ENCODE results near the gene GSTT4. TPM values are rescaled to one million over a fixed set of nuclear protein-coding genes. Genes with fewer than 3 reads are reported as not detected.
"Not testable (repeated sequence)": the region's sequence is repeated elsewhere in the genome, so short reads cannot be mapped to it uniquely, and the experiment has no call there.

The GSTT4 gene
- not detected for total RNA-seq (ENCODE audit: insufficient read depth, low replicate concordance)

GRCh38 chr22:24005201-24005600, at the start of gene GSTT4:
Gene GSTT4 (minus strand): TSS chr22:24005453. CDS start chr22:24005356, 97 bp downstream.
- DNase-seq (ENCODE audit: low spot score): no peak

- no peak for DNase-seq (ENCODE audit: low spot score)
These were observed 49.1 kb upstream of the GSTT4 start for GRCh38 chr22:24054356-24054755.

- DNase-seq (ENCODE audit: low spot score): no peak
These were observed 48.4 kb upstream of the GSTT4 start for GRCh38 chr22:24053481-24054226.

- DNase-seq (ENCODE audit: low spot score): peak; percentile 7
These were observed 46.3 kb upstream of the GSTT4 start for GRCh38 chr22:24051568-24051967.

- DNase-seq (ENCODE audit: low spot score): no peak
These were observed 45.8 kb upstream of the GSTT4 start for GRCh38 chr22:24051028-24051427.

GRCh38 chr22:24049978-24050377, 44.7 kb upstream of the GSTT4 start:
- DNase-seq (ENCODE audit: low spot score): no peak

GRCh38 chr22:24049211-24049610, 44.0 kb upstream of the GSTT4 start:
- DNase-seq (ENCODE audit: low spot score): no peak

- DNase-seq (ENCODE audit: low spot score): no peak
These were observed 40.8 kb upstream of the GSTT4 start for GRCh38 chr22:24046024-24046423.

GRCh38 chr22:24043958-24044357, 38.7 kb upstream of the GSTT4 start:
- DNase-seq (ENCODE audit: low spot score): no peak

GRCh38 chr22:24043465-24043864, 38.2 kb upstream of the GSTT4 start:
- DNase-seq (ENCODE audit: low spot score): not testable (repeated sequence)

GRCh38 chr22:24040946-24041345, 35.7 kb upstream of the GSTT4 start:
- no peak for DNase-seq (ENCODE audit: low spot score)

GRCh38 chr22:24039046-24039445, 33.8 kb upstream of the GSTT4 start:
- no peak for DNase-seq (ENCODE audit: low spot score)

GRCh38 chr22:24037851-24038765, 32.9 kb upstream of the GSTT4 start:
- peak; percentile 60 for DNase-seq (ENCODE audit: low spot score)

GRCh38 chr22:24035296-24035695, 30.0 kb upstream of the GSTT4 start:
- no peak for DNase-seq (ENCODE audit: low spot score)

GRCh38 chr22:24033731-24034130, 28.5 kb upstream of the GSTT4 start:
- no peak for DNase-seq (ENCODE audit: low spot score)

- no peak for DNase-seq (ENCODE audit: low spot score)
These were observed 25.0 kb upstream of the GSTT4 start for GRCh38 chr22:24030186-24030702.

- DNase-seq (ENCODE audit: low spot score): no peak
These were observed 24.1 kb upstream of the GSTT4 start for GRCh38 chr22:24029304-24029703.

GRCh38 chr22:24028533-24028932, 23.3 kb upstream of the GSTT4 start:
- DNase-seq (ENCODE audit: low spot score): no peak

- no peak for DNase-seq (ENCODE audit: low spot score)
These were observed 22.7 kb upstream of the GSTT4 start for GRCh38 chr22:24027991-24028390.

GRCh38 chr22:24027389-24027975, 22.2 kb upstream of the GSTT4 start:
- DNase-seq (ENCODE audit: low spot score): no peak

- no peak for DNase-seq (ENCODE audit: low spot score)
These were observed 21.5 kb upstream of the GSTT4 start for GRCh38 chr22:24026733-24027132.

GRCh38 chr22:24026056-24026455, 20.8 kb upstream of the GSTT4 start:
- no peak for DNase-seq (ENCODE audit: low spot score)

All from umbilical cord (tissue), 2 donors.